Measurements from ENCODE around the gene ZNF862.

DNA sequence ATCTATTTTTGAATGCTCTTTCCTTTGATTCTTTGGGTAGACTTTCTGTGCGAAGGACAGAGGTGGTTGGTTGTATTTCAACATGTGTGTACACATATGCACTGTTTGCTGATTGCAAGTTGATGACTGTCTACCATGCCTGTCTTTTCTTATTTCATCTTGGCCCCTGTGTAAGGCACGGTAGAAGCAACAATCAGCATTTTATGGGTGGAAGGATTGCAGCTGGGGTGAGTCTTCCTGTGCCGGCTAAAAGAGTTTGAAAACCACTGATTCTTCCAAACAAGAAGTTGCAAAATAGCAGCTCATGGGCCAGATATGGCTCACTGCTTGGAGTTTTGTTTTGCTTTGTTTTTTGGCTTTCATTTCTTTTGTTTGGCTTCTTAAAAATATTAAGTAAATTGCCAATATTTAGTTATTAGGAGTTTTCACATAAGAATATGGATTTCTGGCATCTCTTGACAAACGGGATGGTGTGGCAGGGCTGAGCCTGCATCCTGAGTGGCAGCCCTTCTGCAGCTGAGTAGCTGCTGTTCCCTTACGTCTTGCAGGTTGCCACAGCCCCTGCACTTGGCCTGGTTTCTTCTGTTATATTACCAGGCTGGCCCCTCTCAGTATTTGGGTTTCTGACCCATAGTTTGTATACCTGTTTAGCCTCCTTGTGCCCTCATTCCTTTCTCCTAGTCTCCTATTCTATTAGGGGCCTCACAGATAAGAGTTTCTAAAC, 7.2 kb downstream of the ZNF862 start:
- TF ChIP-seq, protein P1, sequence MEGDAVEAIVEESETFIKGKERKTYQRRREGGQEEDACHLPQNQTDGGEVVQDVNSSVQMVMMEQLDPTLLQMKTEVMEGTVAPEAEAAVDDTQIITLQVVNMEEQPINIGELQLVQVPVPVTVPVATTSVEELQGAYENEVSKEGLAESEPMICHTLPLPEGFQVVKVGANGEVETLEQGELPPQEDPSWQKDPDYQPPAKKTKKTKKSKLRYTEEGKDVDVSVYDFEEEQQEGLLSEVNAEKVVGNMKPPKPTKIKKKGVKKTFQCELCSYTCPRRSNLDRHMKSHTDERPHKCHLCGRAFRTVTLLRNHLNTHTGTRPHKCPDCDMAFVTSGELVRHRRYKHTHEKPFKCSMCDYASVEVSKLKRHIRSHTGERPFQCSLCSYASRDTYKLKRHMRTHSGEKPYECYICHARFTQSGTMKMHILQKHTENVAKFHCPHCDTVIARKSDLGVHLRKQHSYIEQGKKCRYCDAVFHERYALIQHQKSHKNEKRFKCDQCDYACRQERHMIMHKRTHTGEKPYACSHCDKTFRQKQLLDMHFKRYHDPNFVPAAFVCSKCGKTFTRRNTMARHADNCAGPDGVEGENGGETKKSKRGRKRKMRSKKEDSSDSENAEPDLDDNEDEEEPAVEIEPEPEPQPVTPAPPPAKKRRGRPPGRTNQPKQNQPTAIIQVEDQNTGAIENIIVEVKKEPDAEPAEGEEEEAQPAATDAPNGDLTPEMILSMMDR (IDR thresholded peaks at IDR 0.05; ENCODE audit: control extremely low read depth in 1 of 3, insufficient read depth in 1 of 3, low read depth in 1 of 3, low read length in 3 of 3): no peak
- no peak for TF ChIP-seq POLR2AphosphoS5 (IDR thresholded peaks at IDR 0.05; ENCODE audit: low read depth, low read length)
- TF ChIP-seq BACH1 (IDR thresholded peaks at IDR 0.05; ENCODE audit: low read length): no peak
- no peak for TF ChIP-seq CBX5 (IDR thresholded peaks at IDR 0.05; ENCODE audit: low read depth, low read length)
- TF ChIP-seq MAFK (IDR thresholded peaks at IDR 0.05; ENCODE audit: low read depth, low read length): no peak
- no peak for TF ChIP-seq TAF1 (IDR thresholded peaks at IDR 0.05; ENCODE audit: low read depth, low read length)
- no peak for TF ChIP-seq SRF (IDR thresholded peaks at IDR 0.05; ENCODE audit: low read depth, low read length)
- TF ChIP-seq CHD2 (IDR thresholded peaks at IDR 0.05; ENCODE audit: low read length): no peak
- TF ChIP-seq TBP (IDR thresholded peaks at IDR 0.05; ENCODE audit: low read depth, low read length): no peak
- TF ChIP-seq USF2 (IDR thresholded peaks at IDR 0.05; ENCODE audit: low read length): no peak
- no peak for TF ChIP-seq RAD21 (IDR thresholded peaks at IDR 0.05 in 1 of 2, conservative IDR thresholded peaks at IDR 0.05 in 1 of 2; ENCODE audit: low read depth in 2 of 2, low read length in 2 of 2)
- no peak for TF ChIP-seq EZH2 (IDR thresholded peaks at IDR 0.05; ENCODE audit: low read depth, low read length, severe bottlenecking)
- TF ChIP-seq MAX (IDR thresholded peaks at IDR 0.05): no peak
- no peak for TF ChIP-seq POLR2A (IDR thresholded peaks at IDR 0.05; ENCODE audit: control extremely low read depth in 1 of 2, low read depth in 2 of 2, low read length in 2 of 2)
